HCT116 (cell line): Measurements from ENCODE around the gene UPK2.
A peak's percentile ranks its signal among the peaks of the same experiment; 100 is the strongest.

Source experiments
- POLR2AphosphoS5 ChIP-seq: IDR thresholded peaks from 2 replicates; pipeline ENCODE4 v1.6.1; 2011; ENCODE audit warnings: mild to moderate bottlenecking, low read depth, low read length, moderate library complexity
- SIN3A ChIP-seq: IDR thresholded peaks from 2 replicates; pipeline ENCODE4 v1.6.1; 2012; ENCODE audit warnings: low read depth
- TF ChIP-seq, protein P1 (sequence below), 3 experiments: fragments of 200-600 bp in 1 of 3; sonication (generic) in 1 of 3; IDR thresholded peaks in 2 of 3; conservative IDR thresholded peaks in 1 of 3; 2 replicates each; pipeline ENCODE4 v1.5.1; 2012 to 2017; ENCODE audit warnings: low read depth in 2 of 3, low read length in 2 of 3, antibody characterized with exemption in 1 of 3, borderline replicate concordance in 1 of 3, control low read depth in 1 of 3, mild to moderate bottlenecking in 1 of 3, mixed read lengths in 1 of 3, mixed run types in 1 of 3, moderate library complexity in 1 of 3; ENCODE audit not compliant: insufficient read depth in 1 of 3
- TF ChIP-seq, protein P2 (sequence below): IDR thresholded peaks from 2 replicates; pipeline ENCODE4 v1.6.1; 2012; ENCODE audit warnings: low read depth
- TF ChIP-seq, protein P3 (sequence below): IDR thresholded peaks from 2 replicates; pipeline ENCODE4 v1.6.1; 2011; ENCODE audit warnings: mild to moderate bottlenecking, low read length, moderate library complexity; ENCODE audit not compliant: insufficient replicate concordance; ENCODE audit errors: extremely low read depth

DNA sequence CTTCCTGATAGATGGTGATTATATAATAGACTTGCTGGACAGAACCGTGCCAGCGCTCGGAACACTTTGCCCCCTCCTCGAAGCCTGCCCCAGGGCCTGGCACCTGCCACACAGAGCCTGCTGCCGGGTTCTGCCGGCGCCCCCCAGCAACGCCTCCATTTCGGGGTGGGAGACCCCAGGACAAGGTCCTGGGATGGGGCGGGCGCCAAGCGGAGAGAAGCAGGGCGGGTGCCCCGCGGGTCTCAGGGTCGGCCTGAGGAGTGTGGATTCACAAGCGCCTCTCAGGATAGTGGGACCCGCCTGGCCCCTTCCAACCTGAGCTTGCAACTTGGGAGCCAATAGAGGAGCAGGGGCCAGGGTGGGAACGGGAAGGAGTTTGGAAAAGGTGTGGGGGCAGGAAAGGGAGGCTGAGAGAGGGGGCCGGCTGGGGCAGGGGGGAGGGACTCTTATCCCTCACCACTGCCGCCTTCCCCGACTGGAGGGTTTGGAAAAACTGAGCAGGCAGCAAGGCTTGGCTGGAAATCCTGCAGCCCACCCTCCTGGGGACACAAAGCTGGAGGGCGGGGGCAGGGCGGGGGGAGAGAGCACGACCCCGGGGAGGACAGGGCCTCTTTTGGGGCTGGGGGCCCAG is 27.1 kb upstream of the UPK2 start:
- TF ChIP-seq POLR2AphosphoS5 (peak; percentile 21; the same call in 1 of the 2 replicates), SIN3A (no peak)
- TF ChIP-seq, protein P1, sequence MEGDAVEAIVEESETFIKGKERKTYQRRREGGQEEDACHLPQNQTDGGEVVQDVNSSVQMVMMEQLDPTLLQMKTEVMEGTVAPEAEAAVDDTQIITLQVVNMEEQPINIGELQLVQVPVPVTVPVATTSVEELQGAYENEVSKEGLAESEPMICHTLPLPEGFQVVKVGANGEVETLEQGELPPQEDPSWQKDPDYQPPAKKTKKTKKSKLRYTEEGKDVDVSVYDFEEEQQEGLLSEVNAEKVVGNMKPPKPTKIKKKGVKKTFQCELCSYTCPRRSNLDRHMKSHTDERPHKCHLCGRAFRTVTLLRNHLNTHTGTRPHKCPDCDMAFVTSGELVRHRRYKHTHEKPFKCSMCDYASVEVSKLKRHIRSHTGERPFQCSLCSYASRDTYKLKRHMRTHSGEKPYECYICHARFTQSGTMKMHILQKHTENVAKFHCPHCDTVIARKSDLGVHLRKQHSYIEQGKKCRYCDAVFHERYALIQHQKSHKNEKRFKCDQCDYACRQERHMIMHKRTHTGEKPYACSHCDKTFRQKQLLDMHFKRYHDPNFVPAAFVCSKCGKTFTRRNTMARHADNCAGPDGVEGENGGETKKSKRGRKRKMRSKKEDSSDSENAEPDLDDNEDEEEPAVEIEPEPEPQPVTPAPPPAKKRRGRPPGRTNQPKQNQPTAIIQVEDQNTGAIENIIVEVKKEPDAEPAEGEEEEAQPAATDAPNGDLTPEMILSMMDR (IDR thresholded peaks at IDR 0.05 in 2 of 3, conservative IDR thresholded peaks at IDR 0.05 in 1 of 3; ENCODE audit: borderline replicate concordance in 1 of 3, insufficient read depth in 1 of 3, low read depth in 2 of 3, low read length in 2 of 3): no peak
- TF ChIP-seq, protein P2, sequence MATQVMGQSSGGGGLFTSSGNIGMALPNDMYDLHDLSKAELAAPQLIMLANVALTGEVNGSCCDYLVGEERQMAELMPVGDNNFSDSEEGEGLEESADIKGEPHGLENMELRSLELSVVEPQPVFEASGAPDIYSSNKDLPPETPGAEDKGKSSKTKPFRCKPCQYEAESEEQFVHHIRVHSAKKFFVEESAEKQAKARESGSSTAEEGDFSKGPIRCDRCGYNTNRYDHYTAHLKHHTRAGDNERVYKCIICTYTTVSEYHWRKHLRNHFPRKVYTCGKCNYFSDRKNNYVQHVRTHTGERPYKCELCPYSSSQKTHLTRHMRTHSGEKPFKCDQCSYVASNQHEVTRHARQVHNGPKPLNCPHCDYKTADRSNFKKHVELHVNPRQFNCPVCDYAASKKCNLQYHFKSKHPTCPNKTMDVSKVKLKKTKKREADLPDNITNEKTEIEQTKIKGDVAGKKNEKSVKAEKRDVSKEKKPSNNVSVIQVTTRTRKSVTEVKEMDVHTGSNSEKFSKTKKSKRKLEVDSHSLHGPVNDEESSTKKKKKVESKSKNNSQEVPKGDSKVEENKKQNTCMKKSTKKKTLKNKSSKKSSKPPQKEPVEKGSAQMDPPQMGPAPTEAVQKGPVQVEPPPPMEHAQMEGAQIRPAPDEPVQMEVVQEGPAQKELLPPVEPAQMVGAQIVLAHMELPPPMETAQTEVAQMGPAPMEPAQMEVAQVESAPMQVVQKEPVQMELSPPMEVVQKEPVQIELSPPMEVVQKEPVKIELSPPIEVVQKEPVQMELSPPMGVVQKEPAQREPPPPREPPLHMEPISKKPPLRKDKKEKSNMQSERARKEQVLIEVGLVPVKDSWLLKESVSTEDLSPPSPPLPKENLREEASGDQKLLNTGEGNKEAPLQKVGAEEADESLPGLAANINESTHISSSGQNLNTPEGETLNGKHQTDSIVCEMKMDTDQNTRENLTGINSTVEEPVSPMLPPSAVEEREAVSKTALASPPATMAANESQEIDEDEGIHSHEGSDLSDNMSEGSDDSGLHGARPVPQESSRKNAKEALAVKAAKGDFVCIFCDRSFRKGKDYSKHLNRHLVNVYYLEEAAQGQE: no peak
- TF ChIP-seq, protein P3, sequence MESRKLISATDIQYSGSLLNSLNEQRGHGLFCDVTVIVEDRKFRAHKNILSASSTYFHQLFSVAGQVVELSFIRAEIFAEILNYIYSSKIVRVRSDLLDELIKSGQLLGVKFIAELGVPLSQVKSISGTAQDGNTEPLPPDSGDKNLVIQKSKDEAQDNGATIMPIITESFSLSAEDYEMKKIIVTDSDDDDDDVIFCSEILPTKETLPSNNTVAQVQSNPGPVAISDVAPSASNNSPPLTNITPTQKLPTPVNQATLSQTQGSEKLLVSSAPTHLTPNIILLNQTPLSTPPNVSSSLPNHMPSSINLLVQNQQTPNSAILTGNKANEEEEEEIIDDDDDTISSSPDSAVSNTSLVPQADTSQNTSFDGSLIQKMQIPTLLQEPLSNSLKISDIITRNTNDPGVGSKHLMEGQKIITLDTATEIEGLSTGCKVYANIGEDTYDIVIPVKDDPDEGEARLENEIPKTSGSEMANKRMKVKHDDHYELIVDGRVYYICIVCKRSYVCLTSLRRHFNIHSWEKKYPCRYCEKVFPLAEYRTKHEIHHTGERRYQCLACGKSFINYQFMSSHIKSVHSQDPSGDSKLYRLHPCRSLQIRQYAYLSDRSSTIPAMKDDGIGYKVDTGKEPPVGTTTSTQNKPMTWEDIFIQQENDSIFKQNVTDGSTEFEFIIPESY: no peak
